ENCODE data around the gene SHOC2.

GRCh38 chr10:110976577-110976976 lies 57.2 kb downstream of the SHOC2 start:
- TF ChIP-seq CTCF (IDR thresholded peaks at IDR 0.05) (no peak), POLR2A (IDR thresholded peaks at IDR 0.05) (no peak)
